GM21528 (cell line): Measurements from ENCODE around the gene OR4N5.
"Not testable (repeated sequence)": the region's sequence is repeated elsewhere in the genome, so short reads cannot be mapped to it uniquely, and the experiment has no call there.

ENCODE experiments used
- ATAC-seq: cut with Tn5 transposase; IDR thresholded peaks from one replicate; pipeline ENCODE4 v1.9.1; 2021; ENCODE audit warnings: mild to moderate bottlenecking, moderate library complexity; ENCODE audit not compliant: unreplicated experiment, low FRiP score

Gene OR4N5

GRCh38 chr14:20138520-20138919, at the start of gene OR4N5:
Gene OR4N5, plus strand, starts transcription at chr14:20138820. Its CDS starts 4,916 bp downstream, at chr14:20143736.
- no peak for ATAC-seq

- no peak for ATAC-seq
These were observed 46.6 kb upstream of the OR4N5 start for GRCh38 chr14:20092050-20092449.

GRCh38 chr14:20093442-20093841, 45.2 kb upstream of the OR4N5 start:
- ATAC-seq = no peak

GRCh38 chr14:20098926-20099770, 39.5 kb upstream of the OR4N5 start:
- not testable (repeated sequence) for ATAC-seq

GRCh38 chr14:20110438-20110837, 28.2 kb upstream of the OR4N5 start, which contains the start of gene OR4K17:
Gene OR4K17, plus strand, starts transcription at chr14:20110739. Its CDS starts 6,761 bp downstream, at chr14:20117500.
- no peak for ATAC-seq

- no peak for ATAC-seq
These were observed 26.3 kb upstream of the OR4N5 start for GRCh38 chr14:20112321-20112720.

- ATAC-seq = no peak
These were observed 21.9 kb upstream of the OR4N5 start for GRCh38 chr14:20116748-20117147.

GRCh38 chr14:20118795-20119194, 19.8 kb upstream of the OR4N5 start:
- ATAC-seq = no peak

- ATAC-seq = no peak
These were observed 5.3 kb downstream of the OR4N5 start for GRCh38 chr14:20143911-20144310.

GRCh38 chr14:20144820-20145219, 6.2 kb downstream of the OR4N5 start:
- ATAC-seq = no peak

- ATAC-seq = no peak
These were observed 25.8 kb downstream of the OR4N5 start for GRCh38 chr14:20164462-20164861.

GRCh38 chr14:20167091-20167490, 28.5 kb downstream of the OR4N5 start:
- ATAC-seq = no peak

- ATAC-seq = not testable (repeated sequence)
These were observed 31.2 kb downstream of the OR4N5 start for GRCh38 chr14:20169852-20170251.

- not testable (repeated sequence) for ATAC-seq
These were observed 35.6 kb downstream of the OR4N5 start for GRCh38 chr14:20174205-20174604.

GRCh38 chr14:20176330-20176729, 37.7 kb downstream of the OR4N5 start:
- no peak for ATAC-seq

- ATAC-seq = no peak
These were observed 38.9 kb downstream of the OR4N5 start for GRCh38 chr14:20177433-20177974.

GRCh38 chr14:20179218-20179617, 40.6 kb downstream of the OR4N5 start:
- no peak for ATAC-seq

GRCh38 chr14:20179880-20180279, 41.3 kb downstream of the OR4N5 start:
- ATAC-seq = no peak

GRCh38 chr14:20180486-20180885, 41.9 kb downstream of the OR4N5 start:
- no peak for ATAC-seq

- no peak for ATAC-seq
These were observed 45.6 kb downstream of the OR4N5 start for GRCh38 chr14:20184181-20184580.

GRCh38 chr14:20190596-20190995, 52.0 kb downstream of the OR4N5 start, which contains the start of gene OR11G2:
Gene OR11G2, plus strand, starts transcription at chr14:20190896. Its CDS starts 6,542 bp downstream, at chr14:20197438.
- no peak for ATAC-seq

GRCh38 chr14:20191396-20191795, 52.8 kb downstream of the OR4N5 start:
- no peak for ATAC-seq
